GM23248 (cell line): ENCODE results near the gene ADIRF.
"Not testable (repeated sequence)": the region's sequence is repeated elsewhere in the genome, so short reads cannot be mapped to it uniquely, and the experiment has no call there.

Source experiments
- EZH2 ChIP-seq: fragments of 200-600 bp; sonication (generic); IDR thresholded peaks from 2 replicates; pipeline ENCODE4 v1.6.1; 2018; ENCODE audit warnings: antibody characterized with exemption, mild to moderate bottlenecking; ENCODE audit not compliant: insufficient read depth, poor library complexity, severe bottlenecking
- EZH2phosphoT487 ChIP-seq: fragments of 200-600 bp; sonication (generic); IDR thresholded peaks from 2 replicates; pipeline ENCODE4 v1.6.1; 2018; ENCODE audit warnings: antibody characterized with exemption, moderate library complexity, mild to moderate bottlenecking, low read depth; ENCODE audit not compliant: insufficient read depth

DNA sequence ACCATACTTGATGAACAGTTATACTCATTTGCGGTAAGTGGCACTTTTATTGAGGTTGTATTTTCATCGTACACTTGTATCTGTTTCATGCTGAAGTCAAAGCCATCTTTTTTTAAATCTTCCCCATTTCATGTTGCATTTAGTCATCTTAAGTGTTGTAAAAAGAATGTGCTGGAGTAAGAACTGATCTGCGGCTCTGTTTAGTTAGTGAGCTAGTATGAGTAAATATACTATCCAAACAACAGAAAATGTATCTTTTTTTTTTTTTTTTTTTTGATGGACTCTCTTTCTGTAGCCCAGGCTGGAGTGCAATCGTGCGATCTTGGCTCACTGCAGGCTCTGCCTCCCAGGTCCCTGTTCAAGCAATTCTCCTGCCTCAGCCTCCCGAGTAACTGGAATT, 39.4 kb downstream of the ADIRF start:
- TF ChIP-seq EZH2, EZH2phosphoT487: not testable (repeated sequence)
